ENCODE measurements around the gene AFAP1L1.

The AFAP1L1 gene

GRCh38 chr5:149271716-149272563 is at the start of gene AFAP1L1:
AFAP1L1 (plus strand) TSS chr5:149271859; CDS start chr5:149271969, 110 bp downstream.
- DNase-seq (ENCODE audit: low spot score), result no peak

DNA sequence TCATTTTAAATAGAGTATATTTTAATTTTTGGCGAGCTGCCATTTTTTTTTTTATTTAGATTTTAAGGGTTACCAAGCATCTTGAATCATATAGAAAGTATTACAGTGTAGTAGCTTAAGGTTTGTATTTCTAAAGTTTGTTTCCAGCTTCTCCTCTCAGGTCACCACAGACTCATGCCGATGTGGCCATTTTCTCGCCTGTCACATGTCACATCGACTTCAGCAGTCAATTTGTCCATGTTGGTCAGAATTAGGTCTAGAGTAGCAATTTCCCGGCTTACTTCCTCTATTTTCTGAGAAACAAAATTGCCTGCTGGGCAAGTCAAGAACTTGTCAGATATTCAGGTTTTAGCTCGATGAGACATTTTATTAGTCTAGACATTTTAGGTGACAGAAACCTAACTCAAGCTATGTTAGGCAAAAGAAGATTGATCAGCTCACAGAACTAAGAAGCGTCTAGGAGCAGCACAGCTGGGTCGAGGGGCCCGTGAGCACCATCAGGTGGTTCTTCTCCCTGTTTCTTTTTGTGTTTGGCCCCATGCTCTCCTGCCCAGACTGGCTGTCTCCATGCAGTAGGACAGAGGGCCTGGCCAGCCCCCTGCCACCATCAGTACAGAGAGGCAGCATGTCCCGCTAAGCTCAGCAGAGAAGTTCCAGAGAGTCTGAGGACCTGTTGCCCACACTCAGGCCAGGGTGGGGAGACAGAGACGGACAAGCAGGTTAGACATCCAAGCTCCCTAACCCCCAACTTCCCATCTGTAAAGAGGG is 48.4 kb upstream of the AFAP1L1 start:
- DNase-seq (ENCODE audit: low spot score), result no peak

GRCh38 chr5:149224282-149224681 is 47.4 kb upstream of the AFAP1L1 start:
- DNase-seq (ENCODE audit: low spot score), result no peak

DNA sequence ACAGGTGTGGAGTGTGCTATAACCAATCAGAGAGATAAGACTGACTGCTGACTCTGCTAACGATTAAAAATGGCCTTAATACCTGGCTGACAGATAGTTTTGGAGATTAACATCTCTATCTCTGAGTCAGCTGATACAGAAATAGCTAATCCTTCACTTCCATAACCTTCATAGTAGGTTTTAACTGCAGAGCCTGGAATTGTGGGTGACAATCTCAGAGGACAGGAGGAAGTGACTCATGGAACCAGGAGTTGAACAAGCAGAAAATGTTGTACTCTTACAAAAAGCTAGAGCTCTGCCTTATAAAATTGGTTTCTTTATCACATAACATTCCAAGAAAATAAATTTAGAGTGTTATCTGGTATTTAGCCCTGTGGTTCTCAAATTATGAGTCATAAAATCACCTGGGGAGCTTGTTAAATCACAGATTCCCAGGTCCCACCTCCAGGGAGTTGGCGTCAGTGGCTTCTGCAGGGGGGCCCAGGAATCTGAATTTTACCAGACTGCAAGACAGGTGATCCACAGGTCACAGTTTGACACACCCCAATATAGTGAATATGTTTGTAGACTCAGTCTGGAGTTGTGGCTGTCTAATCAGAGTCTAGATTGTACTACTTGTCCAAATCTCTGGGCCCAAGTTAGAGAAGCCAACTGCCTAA is 44.4 kb upstream of the AFAP1L1 start:
- DNase-seq (ENCODE audit: low spot score), result peak; percentile 11

DNA sequence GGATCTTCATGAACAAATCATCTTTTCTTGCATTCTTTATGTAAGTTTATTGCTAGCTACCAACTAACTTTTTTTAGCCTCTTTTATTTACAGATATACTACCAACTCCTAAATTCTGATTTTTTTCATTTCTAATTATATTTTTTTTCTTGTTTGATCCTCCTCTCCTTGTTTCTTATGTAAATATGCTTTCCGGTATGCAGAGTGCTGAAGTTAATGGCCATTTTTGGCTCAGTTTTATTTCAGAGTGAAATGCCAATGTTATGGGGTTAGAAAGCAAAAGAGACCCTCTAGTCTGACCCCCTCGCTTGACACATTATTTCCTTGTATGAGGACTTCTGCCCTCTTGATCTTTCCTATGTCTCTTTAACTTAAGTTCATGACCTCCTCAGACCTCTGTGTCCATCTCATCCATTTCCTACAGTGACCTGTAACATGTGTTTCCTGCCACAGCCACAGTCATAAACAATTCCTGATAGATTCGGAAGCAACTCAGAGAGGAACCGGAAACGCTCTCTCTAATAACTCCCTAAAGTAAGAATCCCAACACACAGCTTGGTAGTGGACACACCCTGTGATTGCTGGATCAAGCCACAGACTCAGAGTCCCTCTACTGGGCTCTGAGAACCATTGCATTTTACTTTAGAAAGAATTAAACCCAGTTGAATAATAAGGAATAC is 42.9 kb upstream of the AFAP1L1 start:
- DNase-seq (ENCODE audit: low spot score), result peak; percentile 77

- no peak for DNase-seq (ENCODE audit: low spot score)
These were observed 42.2 kb upstream of the AFAP1L1 start for GRCh38 chr5:149229298-149229937.

- DNase-seq (ENCODE audit: low spot score), result no peak
These were observed 35.8 kb upstream of the AFAP1L1 start for GRCh38 chr5:149235841-149236240.

- DNase-seq (ENCODE audit: low spot score), result no peak
These were observed 34.0 kb upstream of the AFAP1L1 start for GRCh38 chr5:149237662-149238061.

DNA sequence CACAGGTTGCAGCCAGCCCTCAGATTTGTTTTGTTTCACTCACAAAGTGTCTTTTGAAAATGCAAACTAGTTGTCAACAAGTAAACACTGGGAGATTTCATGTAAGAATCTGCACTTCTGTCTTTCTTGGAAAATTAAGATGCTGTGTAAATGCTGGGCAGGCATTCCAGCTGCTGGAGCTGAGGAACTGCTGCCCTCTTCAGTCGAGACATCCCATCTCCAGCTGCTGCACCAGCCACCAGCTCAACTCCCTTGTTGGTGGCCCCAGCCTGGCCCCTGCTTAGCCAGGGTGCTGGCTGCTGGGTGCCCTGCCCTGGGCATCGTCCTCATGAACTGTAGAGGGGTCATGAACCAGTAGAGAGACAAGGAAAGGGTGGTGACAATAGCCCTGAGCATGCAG is 33.1 kb upstream of the AFAP1L1 start:
- no peak for DNase-seq (ENCODE audit: low spot score)

GRCh38 chr5:149239917-149240316 is 31.7 kb upstream of the AFAP1L1 start:
- no peak for DNase-seq (ENCODE audit: low spot score)

- DNase-seq (ENCODE audit: low spot score), result no peak
These were observed 31.2 kb upstream of the AFAP1L1 start for GRCh38 chr5:149240354-149240998.

GRCh38 chr5:149242339-149242738 is 29.3 kb upstream of the AFAP1L1 start:
- no peak for DNase-seq (ENCODE audit: low spot score)

GRCh38 chr5:149246906-149247305 is 24.8 kb upstream of the AFAP1L1 start:
- DNase-seq (ENCODE audit: low spot score), result no peak

GRCh38 chr5:149247726-149248125 is 23.9 kb upstream of the AFAP1L1 start:
- no peak for DNase-seq (ENCODE audit: low spot score)

GRCh38 chr5:149251546-149251945 is 20.1 kb upstream of the AFAP1L1 start:
- no peak for DNase-seq (ENCODE audit: low spot score)

GRCh38 chr5:149254506-149254905 is 17.2 kb upstream of the AFAP1L1 start:
- peak; percentile 3 for DNase-seq (ENCODE audit: low spot score)

DNA sequence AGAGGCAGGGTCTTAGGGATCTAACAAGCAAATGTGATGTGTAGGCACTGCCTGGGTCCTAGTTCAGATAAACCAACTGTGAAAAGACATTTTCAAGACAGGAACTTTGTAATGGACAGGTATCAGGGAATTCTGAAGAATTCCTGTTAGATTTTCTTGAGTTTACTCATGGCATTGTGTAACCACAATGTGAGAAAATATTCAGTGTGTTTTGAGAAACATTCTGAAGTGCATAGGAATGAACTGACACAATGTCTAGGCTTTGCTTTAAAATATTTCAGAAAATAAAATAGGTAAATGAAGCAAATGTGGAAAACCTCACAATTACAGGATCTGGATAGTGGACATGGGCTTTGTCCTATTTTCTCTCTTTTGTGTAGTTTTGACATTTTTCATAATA is 15.2 kb upstream of the AFAP1L1 start:
- no peak for DNase-seq (ENCODE audit: low spot score)

- no peak for DNase-seq (ENCODE audit: low spot score)
These were observed 14.5 kb upstream of the AFAP1L1 start for GRCh38 chr5:149257131-149257530.

DNA sequence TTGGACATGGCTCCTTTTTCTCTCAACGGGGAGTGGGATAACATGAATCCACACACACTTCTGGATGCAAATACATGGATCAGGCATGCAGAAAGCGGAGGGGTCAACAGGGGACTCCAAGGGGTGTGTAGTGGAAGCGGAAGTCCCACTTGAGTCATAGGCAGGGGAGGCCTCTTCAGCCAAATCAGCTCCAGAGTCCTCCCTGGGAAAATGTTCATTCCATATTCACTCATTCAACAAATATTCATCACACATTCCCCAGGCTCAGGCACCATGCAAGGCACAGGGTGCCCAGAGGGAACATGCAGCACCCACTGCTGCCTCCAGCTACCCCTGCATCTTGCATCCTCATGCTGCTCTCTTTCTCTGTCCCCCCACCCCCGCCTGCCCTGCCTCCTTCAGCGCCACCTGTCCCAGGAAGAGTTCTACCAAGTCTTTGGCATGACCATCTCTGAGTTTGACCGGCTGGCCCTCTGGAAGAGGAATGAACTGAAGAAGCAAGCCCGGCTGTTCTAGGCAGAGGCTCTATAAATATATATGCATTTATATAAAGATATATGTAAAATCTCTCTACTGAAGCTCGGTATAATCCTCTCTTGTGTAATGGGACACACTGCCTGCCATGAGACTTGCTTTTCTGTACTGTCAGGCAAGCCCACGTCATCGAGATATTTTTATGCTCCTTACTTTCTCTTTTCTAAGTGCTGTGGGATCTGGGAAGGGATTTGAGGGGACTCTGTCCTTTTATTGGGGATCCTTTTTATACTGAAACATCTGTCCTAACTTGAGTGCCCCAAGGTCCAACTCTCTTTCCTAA is 13.6 kb upstream of the AFAP1L1 start:
- DNase-seq (ENCODE audit: low spot score), result peak; percentile 2

DNA sequence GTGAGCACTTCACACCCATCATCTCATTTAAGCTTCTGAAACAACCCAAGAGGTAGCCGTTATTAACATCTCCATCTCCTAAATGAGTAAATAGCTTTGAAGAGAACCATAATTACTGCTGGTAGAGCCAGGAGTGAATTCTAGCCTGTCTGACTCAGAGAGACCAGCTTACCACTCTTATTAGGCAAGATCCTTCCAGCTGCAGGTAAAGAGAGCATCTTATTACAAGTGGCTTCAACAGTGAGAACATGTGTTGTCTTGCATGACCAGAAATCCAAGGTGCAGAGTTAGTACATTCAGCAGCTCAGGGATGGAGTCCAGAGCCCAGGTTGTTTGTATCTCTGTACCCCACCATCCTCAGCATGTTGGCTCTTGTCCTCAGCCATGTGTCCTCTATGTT is 10.9 kb upstream of the AFAP1L1 start:
- DNase-seq (ENCODE audit: low spot score), result no peak

All from RKO (cell line).